LHCN-M2 (cell line): ENCODE results near the gene PDCL2. TPM values are rescaled to one million over a fixed set of nuclear protein-coding genes. Genes with fewer than 3 reads are reported as not detected.
"Not testable (repeated sequence)": the region's sequence is repeated elsewhere in the genome, so short reads cannot be mapped to it uniquely, and the experiment has no call there.

ENCODE experiments used
- DNase-seq: peaks from one replicate; pipeline ENCODE4 v3.0.0-alpha.2; 2012; ENCODE audit warnings: low read depth
- total RNA-seq: library from RNA; depleted of rRNA; stranded (reverse); fragments of >200 nt; gene quantifications from 2 replicates; pipeline ENCODE4 v1.2.3, GENCODE V29; 2014

Gene PDCL2
- total RNA-seq, 1 experiment from 2014 or later: not detected

- no peak for DNase-seq
These were observed 3.9 kb downstream of the PDCL2 start for GRCh38 chr4:55588160-55588559.

- DNase-seq: not testable (repeated sequence)
These were observed 9.3 kb downstream of the PDCL2 start for GRCh38 chr4:55582773-55583172.

GRCh38 chr4:55578341-55579010 lies 13.6 kb downstream of the PDCL2 start:
- no peak for DNase-seq

GRCh38 chr4:55575513-55575912 lies 16.5 kb downstream of the PDCL2 start:
- no peak for DNase-seq

GRCh38 chr4:55574252-55574651 lies 17.8 kb downstream of the PDCL2 start:
- DNase-seq: no peak

- DNase-seq: no peak
These were observed 20.2 kb downstream of the PDCL2 start for GRCh38 chr4:55571806-55572205.

GRCh38 chr4:55568905-55569504 lies 23.0 kb downstream of the PDCL2 start:
- DNase-seq: no peak

- DNase-seq: no peak
These were observed 30.2 kb downstream of the PDCL2 start for GRCh38 chr4:55561889-55562288.

- DNase-seq: no peak
These were observed 31.9 kb downstream of the PDCL2 start for GRCh38 chr4:55560096-55560495.

GRCh38 chr4:55554453-55555030 lies 37.5 kb downstream of the PDCL2 start:
- peak; percentile 52 for DNase-seq

GRCh38 chr4:55553441-55554201 lies 38.4 kb downstream of the PDCL2 start:
- DNase-seq: peak; percentile 76

GRCh38 chr4:55551964-55552363 lies 40.1 kb downstream of the PDCL2 start:
- DNase-seq: not testable (repeated sequence)

- DNase-seq: peak; percentile 83
These were observed 42.2 kb downstream of the PDCL2 start for GRCh38 chr4:55549888-55550287.

- no peak for DNase-seq
These were observed 44.1 kb downstream of the PDCL2 start for GRCh38 chr4:55547918-55548317.

GRCh38 chr4:55547466-55547770 lies 44.6 kb downstream of the PDCL2 start:
- DNase-seq: no peak

GRCh38 chr4:55546756-55547465 lies 45.1 kb downstream of the PDCL2 start, which contains the start of gene CLOCK:
Gene CLOCK, minus strand, starts transcription at chr4:55546909. Its CDS starts 64,124 bp downstream, at chr4:55482785.
- peak; percentile 91 for DNase-seq

GRCh38 chr4:55546506-55546755 lies 45.6 kb downstream of the PDCL2 start:
- DNase-seq: no peak

- DNase-seq: peak; percentile 70
These were observed 46.2 kb downstream of the PDCL2 start for GRCh38 chr4:55545641-55546505.

GRCh38 chr4:55545151-55545550 lies 46.9 kb downstream of the PDCL2 start:
- DNase-seq: no peak

- peak; percentile 72 for DNase-seq
These were observed 48.2 kb downstream of the PDCL2 start for GRCh38 chr4:55543858-55544257.

GRCh38 chr4:55540271-55540670 lies 51.8 kb downstream of the PDCL2 start:
- DNase-seq: no peak
